Testis (tissue), 3 donors: ENCODE data around the gene SCAPER. TPM values are rescaled to one million over a fixed set of nuclear protein-coding genes. Genes with fewer than 3 reads are reported as not detected.

Experiments used
- DNase-seq: peaks from one replicate; pipeline ENCODE4 v3.0.0-alpha.2; 2019
- H3K27ac ChIP-seq, 2 donors: fragments of 200-600 bp; sonication (generic); one replicate each; pipeline ENCODE4 v1.5.1; 2019
- H3K27me3 ChIP-seq: fragments of 200-600 bp; sonication (generic); one replicate; pipeline ENCODE4 v1.5.1; 2019
- H3K36me3 ChIP-seq: fragments of 200-600 bp; sonication (generic); one replicate; pipeline ENCODE4 v1.5.1; 2017; ENCODE audit warnings: low read depth; ENCODE audit errors: missing control alignments
- H3K4me1 ChIP-seq: fragments of 200-600 bp; sonication (generic); one replicate; pipeline ENCODE4 v1.5.1; 2019
- H3K4me3 ChIP-seq, 2 donors: fragments of 200-600 bp; sonication (generic); one replicate each; pipeline ENCODE4 v1.5.1; 2017 to 2019
- H3K9me3 ChIP-seq: fragments of 200-600 bp; sonication (generic); one replicate; pipeline ENCODE4 v1.5.1; 2017
- POLR2A ChIP-seq: fragments of 450-650 bp; IDR thresholded peaks from one replicate; pipeline ENCODE4 v1.6.1; 2017; ENCODE audit warnings: antibody characterized with exemption, mild to moderate bottlenecking, moderate library complexity
- WGBS, 2 donors: methylation state at CpG; one replicate each; pipeline ENCODE4 v1.1.5; 2018; 5-methylcytosine and 5-hydroxymethylcytosine counted together
- intact Hi-C: fragments of 100-400 bp; cut with DNase I; formaldehyde crosslinking; loops from one replicate; pipeline ENCODE4 v1.15.1; 2023; ENCODE audit warnings: low total_unique reads
- polyA plus RNA-seq: library from polyadenylated mRNA; stranded (reverse); fragments of 350-450 nt; fragmentation: Illumina TruSeq; extraction: RNeasy Lipid Tissue Mini Kit (QIAGEN cat#74804); gene quantifications from one replicate; pipeline ENCODE4 v1.2.3, GENCODE V29; 2014; ENCODE audit warnings: low read depth, low replicate concordance; ENCODE audit not compliant: insufficient read depth
- total RNA-seq, 2 donors: library from RNA; depleted of rRNA; stranded (reverse); fragments of >200 nt; gene quantifications; one replicate each; pipeline ENCODE4 v1.2.3, GENCODE V29; 2016
- TF ChIP-seq, protein P1 (sequence below), 3 experiments: fragments of 450-650 bp in 2 of 3; fragments of 200-600 bp in 1 of 3; sonication (generic) in 1 of 3; IDR thresholded peaks; one replicate each; pipeline ENCODE4 v1.5.1; 2016 to 2019; ENCODE audit warnings: antibody characterized with exemption in 3 of 3, mild to moderate bottlenecking in 2 of 3, moderate library complexity in 1 of 3

The SCAPER gene
- total and polyA plus RNA-seq, 3 donors from 2014 or later: 43.7 to 60.7 (median 54.8) TPM

GRCh38 chr15:76648732-76649444 is 256.3 kb downstream of the SCAPER start:
- Histone ChIP-seq H3K4me3 (no peak overlapping the region), H3K4me1 (no peaks in the 10 kb centered on the region), H3K27ac (no peak overlapping the region), H3K27me3 (no peaks in the 10 kb centered on the region), H3K9me3 (no peaks in the 10 kb centered on the region), H3K36me3 (no peaks in the 10 kb centered on the region)
- intact Hi-C loops: no loop called here
- TF ChIP-seq, protein P1, sequence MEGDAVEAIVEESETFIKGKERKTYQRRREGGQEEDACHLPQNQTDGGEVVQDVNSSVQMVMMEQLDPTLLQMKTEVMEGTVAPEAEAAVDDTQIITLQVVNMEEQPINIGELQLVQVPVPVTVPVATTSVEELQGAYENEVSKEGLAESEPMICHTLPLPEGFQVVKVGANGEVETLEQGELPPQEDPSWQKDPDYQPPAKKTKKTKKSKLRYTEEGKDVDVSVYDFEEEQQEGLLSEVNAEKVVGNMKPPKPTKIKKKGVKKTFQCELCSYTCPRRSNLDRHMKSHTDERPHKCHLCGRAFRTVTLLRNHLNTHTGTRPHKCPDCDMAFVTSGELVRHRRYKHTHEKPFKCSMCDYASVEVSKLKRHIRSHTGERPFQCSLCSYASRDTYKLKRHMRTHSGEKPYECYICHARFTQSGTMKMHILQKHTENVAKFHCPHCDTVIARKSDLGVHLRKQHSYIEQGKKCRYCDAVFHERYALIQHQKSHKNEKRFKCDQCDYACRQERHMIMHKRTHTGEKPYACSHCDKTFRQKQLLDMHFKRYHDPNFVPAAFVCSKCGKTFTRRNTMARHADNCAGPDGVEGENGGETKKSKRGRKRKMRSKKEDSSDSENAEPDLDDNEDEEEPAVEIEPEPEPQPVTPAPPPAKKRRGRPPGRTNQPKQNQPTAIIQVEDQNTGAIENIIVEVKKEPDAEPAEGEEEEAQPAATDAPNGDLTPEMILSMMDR (IDR thresholded peaks at IDR 0.05): no peak
- TF ChIP-seq POLR2A: no peak
- 97% methylated on average over 8 of the region's 8 CpGs for WGBS, 2 donors
- no peak for DNase-seq

- Histone ChIP-seq H3K9me3 (no peaks in the 10 kb centered on the region), H3K27ac (no peak overlapping the region), H3K4me3 (no peak overlapping the region), H3K36me3 (no peaks in the 10 kb centered on the region), H3K27me3 (no peaks in the 10 kb centered on the region), H3K4me1 (no peaks in the 10 kb centered on the region)
- intact Hi-C loops: no loop called here
- TF ChIP-seq, protein P1 (IDR thresholded peaks at IDR 0.05): no peak
- no peak for TF ChIP-seq POLR2A
- WGBS, 2 donors: 88 to 97% methylated on average over 2 of the region's 2 CpGs
- no peak for DNase-seq
Observed at GRCh38 chr15:76647612-76648011, 257.5 kb downstream of the SCAPER start.

- Histone ChIP-seq H3K27ac (no peak overlapping the region), H3K27me3 (no peaks in the 10 kb centered on the region), H3K4me1 (no peaks in the 10 kb centered on the region), H3K4me3 (no peak overlapping the region), H3K9me3 (no peaks in the 10 kb centered on the region), H3K36me3 (no peaks in the 10 kb centered on the region)
- 88 to 100% methylated on average over 1 of the region's 1 CpG for WGBS, 2 donors
- DNase-seq: no peak
- intact Hi-C loops: no loop called here
- no peak for TF ChIP-seq POLR2A
- TF ChIP-seq, protein P1 (IDR thresholded peaks at IDR 0.05): no peak
Observed at GRCh38 chr15:76644646-76645045, 260.5 kb downstream of the SCAPER start.

- TF ChIP-seq, protein P1 (IDR thresholded peaks at IDR 0.05): no peak
- no peak for TF ChIP-seq POLR2A
- Histone ChIP-seq H3K36me3 (no peaks in the 10 kb centered on the region), H3K9me3 (no peaks in the 10 kb centered on the region), H3K27ac (no peak overlapping the region), H3K4me1 (no peaks in the 10 kb centered on the region), H3K27me3 (no peaks in the 10 kb centered on the region), H3K4me3 (no peak overlapping the region)
- intact Hi-C loops: no loop called here
- DNase-seq: no peak
Observed at GRCh38 chr15:76642671-76643070, 262.5 kb downstream of the SCAPER start.

DNA sequence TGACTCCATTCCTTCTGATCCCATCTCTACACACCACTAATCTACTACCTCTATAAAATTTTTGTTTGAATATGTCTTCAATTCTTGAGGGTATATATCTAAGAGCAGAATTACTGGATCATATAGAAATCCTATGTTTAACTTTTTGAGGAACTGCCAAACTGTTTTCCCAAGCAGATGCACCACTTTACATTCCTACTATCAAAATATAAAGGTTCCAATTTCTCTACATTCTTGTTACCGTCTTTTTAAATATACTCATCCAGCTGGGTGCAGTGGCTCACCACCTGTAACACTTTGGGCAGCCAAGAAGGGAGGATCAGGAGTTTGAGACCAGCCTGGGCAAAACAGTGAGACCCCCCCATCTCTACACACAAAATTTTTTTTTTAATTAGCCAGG is 268.0 kb downstream of the SCAPER start:
- WGBS, 2 donors: 98 to 100% methylated on average over 1 of the region's 1 CpG
- intact Hi-C loops: no loop called here
- no peaks in the 10 kb centered on the region for H3K36me3 ChIP-seq

More for the DNA sequence above, 268.0 kb downstream of the SCAPER start:
- no peaks in the 10 kb centered on the region for H3K9me3 ChIP-seq
- H3K27ac ChIP-seq: no peak overlapping the region
- TF ChIP-seq POLR2A: no peak
- TF ChIP-seq, protein P1 (IDR thresholded peaks at IDR 0.05): no peak
- no peaks in the 10 kb centered on the region for H3K4me1 ChIP-seq
- no peaks in the 10 kb centered on the region for H3K27me3 ChIP-seq
- DNase-seq: no peak
- H3K4me3 ChIP-seq: no peak overlapping the region
